Karpas-422 (cell line): ENCODE data around the gene MEIS2. TPM values are rescaled to one million over a fixed set of nuclear protein-coding genes. Genes with fewer than 3 reads are reported as not detected.

Experiments used
- DNase-seq: peaks from one replicate; pipeline ENCODE4 v3.0.0-alpha.2; 2015
- H2AFZ ChIP-seq: fragments of 200-600 bp; sonication (generic); 2 replicates; pipeline ENCODE4 v1.6.1; 2014; ENCODE audit warnings: antibody characterized with exemption, low read length, mixed read lengths
- H3K27ac ChIP-seq: fragments of 200-600 bp; sonication (generic); 2 replicates; pipeline ENCODE4 v1.5.1; 2014; ENCODE audit warnings: mild to moderate bottlenecking, low read length, moderate library complexity
- H3K27me3 ChIP-seq: fragments of 200-600 bp; sonication (generic); 2 replicates; pipeline ENCODE4 v1.6.1; 2014; ENCODE audit warnings: low read length, mixed read lengths
- H3K36me3 ChIP-seq: fragments of 200-600 bp; sonication (generic); 2 replicates; pipeline ENCODE4 v1.6.1; 2014; ENCODE audit warnings: low read length, mixed read lengths; ENCODE audit not compliant: insufficient read depth
- H3K4me1 ChIP-seq: fragments of 200-600 bp; sonication (generic); 2 replicates; pipeline ENCODE4 v1.6.1; 2014; ENCODE audit warnings: mild to moderate bottlenecking, low read length, mixed read lengths
- H3K4me2 ChIP-seq: fragments of 200-600 bp; sonication (generic); 2 replicates; pipeline ENCODE4 v1.6.1; 2014; ENCODE audit warnings: low read length, low read depth, mild to moderate bottlenecking; ENCODE audit not compliant: poor library complexity, severe bottlenecking
- H3K4me3 ChIP-seq: fragments of 200-600 bp; sonication (generic); 2 replicates; pipeline ENCODE4 v1.5.1; 2014; ENCODE audit warnings: mild to moderate bottlenecking, antibody characterized with exemption, low read length, mixed read lengths
- H3K79me2 ChIP-seq: fragments of 200-600 bp; sonication (generic); 2 replicates; pipeline ENCODE4 v1.6.1; 2014; ENCODE audit warnings: mild to moderate bottlenecking, low read length, mixed read lengths
- H3K9ac ChIP-seq: fragments of 200-600 bp; sonication (generic); 2 replicates; pipeline ENCODE4 v1.6.0; 2014; ENCODE audit warnings: low read length
- H3K9me2 ChIP-seq: fragments of 200-600 bp; sonication (generic), shearing (Covaris generic); replicated peaks from 2 replicates; pipeline ENCODE4 v1.6.0; 2014; ENCODE audit warnings: mild to moderate bottlenecking, low read length, moderate library complexity; ENCODE audit not compliant: insufficient read depth
- H3K9me3 ChIP-seq: fragments of 300-700, 200-600 bp; sonication (generic); 2 replicates; pipeline ENCODE4 v1.6.1; 2014; ENCODE audit warnings: low read length, mixed read lengths
- H4K20me1 ChIP-seq: fragments of 200-600 bp; sonication (generic); 2 replicates; pipeline ENCODE4 v1.6.1; 2014; ENCODE audit warnings: mild to moderate bottlenecking, antibody characterized with exemption, low read length, low read depth; ENCODE audit not compliant: insufficient read depth
- total RNA-seq: library from RNA; depleted of rRNA; stranded (reverse); fragments of >200 nt; shearing (Covaris generic); gene quantifications from 2 replicates; pipeline ENCODE4 v1.2.3, GENCODE V29; 2014; ENCODE audit warnings: low replicate concordance

The MEIS2 gene
- total RNA-seq, 1 experiment from 2014 or later: 68.2 TPM

DNA sequence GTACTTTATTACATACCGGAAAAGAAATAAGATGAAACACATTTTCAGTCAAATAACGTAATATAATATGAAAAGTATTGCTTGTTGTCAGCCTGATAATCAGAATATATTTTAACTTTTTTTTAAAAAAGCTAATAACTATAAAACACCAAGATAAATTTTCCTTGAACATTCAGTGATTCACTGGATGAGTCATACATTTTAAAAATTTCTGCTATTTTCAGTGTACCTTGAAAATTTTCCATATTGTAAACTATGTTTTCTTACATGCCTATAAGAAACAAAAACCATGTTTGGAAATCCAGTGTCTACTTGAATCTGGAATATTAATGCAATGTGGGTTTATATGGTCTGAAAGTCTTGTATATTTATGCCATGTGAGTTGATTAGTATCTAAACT is 36.3 kb upstream of the MEIS2 start:
- no peak for DNase-seq
- no peaks in the 10 kb centered on the region for H3K9me3 ChIP-seq
- H2AFZ ChIP-seq: no peak overlapping the region
- no peaks in the 10 kb centered on the region for H3K9me2 ChIP-seq
- H3K27ac ChIP-seq: no peak overlapping the region
- H4K20me1 ChIP-seq: no peaks in the 10 kb centered on the region
- no peaks in the 10 kb centered on the region for H3K4me1 ChIP-seq
- no peaks in the 10 kb centered on the region for H3K79me2 ChIP-seq
- H3K36me3 ChIP-seq: no peaks in the 10 kb centered on the region
- no peak overlapping the region for H3K4me2 ChIP-seq
- no peak overlapping the region for H3K4me3 ChIP-seq
- H3K27me3 ChIP-seq: no peaks in the 10 kb centered on the region
- H3K9ac ChIP-seq: no peak overlapping the region

DNA sequence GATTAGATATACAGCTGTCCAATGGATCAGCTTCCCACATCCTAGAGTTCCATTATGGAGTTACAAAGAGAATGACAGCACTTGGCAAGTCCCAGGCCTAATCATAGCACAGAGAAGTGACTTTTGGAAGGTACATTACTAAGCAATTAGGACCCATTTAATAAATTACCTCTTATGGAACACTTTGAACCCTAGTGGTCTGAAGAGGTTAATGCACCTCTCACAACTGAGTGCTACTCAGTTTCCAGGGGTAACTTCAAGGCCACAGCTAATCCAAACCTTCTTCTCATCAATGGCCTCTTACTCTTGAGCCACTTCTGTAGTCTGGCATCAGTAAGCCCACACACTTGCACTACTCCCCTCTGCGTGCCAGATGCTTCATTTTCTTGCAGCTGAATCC is 34.9 kb upstream of the MEIS2 start:
- no peaks in the 10 kb centered on the region for H3K9me2 ChIP-seq
- no peak overlapping the region for H3K9ac ChIP-seq
- H3K9me3 ChIP-seq: no peaks in the 10 kb centered on the region
- no peaks in the 10 kb centered on the region for H4K20me1 ChIP-seq
- H3K27me3 ChIP-seq: no peaks in the 10 kb centered on the region
- no peaks in the 10 kb centered on the region for H3K79me2 ChIP-seq
- H3K4me3 ChIP-seq: no peak overlapping the region
- H2AFZ ChIP-seq: no peak overlapping the region
- peak; percentile 77 for DNase-seq
- H3K4me2 ChIP-seq: no peak overlapping the region
- H3K4me1 ChIP-seq: no peaks in the 10 kb centered on the region
- H3K27ac ChIP-seq: no peak overlapping the region
- H3K36me3 ChIP-seq: no peaks in the 10 kb centered on the region

DNA sequence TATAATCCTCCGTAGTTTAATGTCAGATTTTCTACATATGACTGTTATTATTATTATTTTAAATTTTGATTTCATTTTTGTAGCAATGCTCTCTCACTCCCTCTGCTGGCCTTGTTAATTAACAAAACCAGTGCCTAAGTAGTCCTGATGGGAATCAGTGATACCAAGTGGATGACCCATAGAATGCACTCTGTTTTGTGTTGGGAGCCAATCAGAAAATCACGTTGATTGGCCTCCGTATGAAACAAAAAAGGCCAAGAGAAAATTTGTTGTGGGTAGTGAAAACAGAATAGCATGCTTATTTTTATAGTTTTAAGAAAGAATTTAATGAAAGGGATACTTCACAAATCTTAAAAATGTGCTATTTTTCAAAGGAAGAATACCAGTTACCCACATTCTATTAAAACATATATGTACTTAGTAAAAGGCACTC is 34.4 kb upstream of the MEIS2 start:
- peak; percentile 75 for DNase-seq
- H3K4me3 ChIP-seq: no peak overlapping the region
- H3K27me3 ChIP-seq: no peaks in the 10 kb centered on the region
- H3K9me3 ChIP-seq: no peaks in the 10 kb centered on the region
- no peaks in the 10 kb centered on the region for H3K9me2 ChIP-seq
- H2AFZ ChIP-seq: no peak overlapping the region
- H3K4me1 ChIP-seq: no peaks in the 10 kb centered on the region
- no peak overlapping the region for H3K4me2 ChIP-seq
- H3K9ac ChIP-seq: no peak overlapping the region
- H4K20me1 ChIP-seq: no peaks in the 10 kb centered on the region
- no peaks in the 10 kb centered on the region for H3K79me2 ChIP-seq
- no peaks in the 10 kb centered on the region for H3K36me3 ChIP-seq
- no peak overlapping the region for H3K27ac ChIP-seq

DNA sequence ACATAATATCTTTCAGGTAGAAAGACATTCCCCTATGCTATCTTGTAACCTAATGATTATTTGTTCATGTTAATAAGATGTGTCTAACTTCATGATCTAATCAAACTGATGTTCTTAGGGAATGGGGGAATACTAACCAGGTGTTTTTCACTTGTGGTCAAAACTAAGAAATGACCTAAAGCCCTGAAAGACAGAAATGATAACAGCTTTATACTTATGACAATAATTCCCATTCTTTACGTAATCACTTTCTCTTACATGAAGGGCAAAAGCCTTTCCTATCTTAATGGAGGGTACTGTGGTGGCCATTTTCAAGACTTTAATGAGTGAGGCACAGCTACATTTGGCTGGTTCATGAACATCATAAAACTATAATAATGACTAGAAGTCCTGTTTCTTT is 33.9 kb upstream of the MEIS2 start:
- Histone ChIP-seq H3K4me2 (no peak overlapping the region), H3K79me2 (no peaks in the 10 kb centered on the region), H3K9ac (no peak overlapping the region), H3K27ac (no peak overlapping the region), H3K4me3 (no peak overlapping the region), H3K4me1 (no peaks in the 10 kb centered on the region), H3K9me2 (no peaks in the 10 kb centered on the region), H4K20me1 (no peaks in the 10 kb centered on the region), H3K9me3 (no peaks in the 10 kb centered on the region), H3K27me3 (no peaks in the 10 kb centered on the region), H2AFZ (no peak overlapping the region), H3K36me3 (no peaks in the 10 kb centered on the region)
- no peak for DNase-seq

DNA sequence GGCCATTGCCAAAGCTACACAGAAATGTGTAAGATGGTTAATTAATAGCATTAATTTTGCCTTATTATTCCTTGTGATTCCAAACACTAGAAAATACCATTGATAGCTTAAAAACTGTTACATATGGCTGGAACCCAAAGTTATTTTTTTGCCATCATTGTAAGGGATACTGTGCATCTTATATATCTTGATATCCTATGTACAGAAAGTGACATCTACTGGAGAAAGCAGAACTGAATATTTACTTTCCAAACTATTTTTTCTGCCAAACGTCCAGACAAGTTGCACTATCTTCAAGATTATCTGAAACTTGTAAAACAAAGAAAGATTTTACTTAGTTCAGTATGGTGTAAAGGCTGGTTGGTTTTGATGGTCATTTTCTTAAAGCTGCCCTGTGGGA is 33.3 kb upstream of the MEIS2 start:
- no peaks in the 10 kb centered on the region for H3K9me3 ChIP-seq
- H3K4me3 ChIP-seq: no peak overlapping the region
- peak; percentile 43 for DNase-seq
- no peaks in the 10 kb centered on the region for H3K36me3 ChIP-seq
- H4K20me1 ChIP-seq: no peaks in the 10 kb centered on the region
- no peak overlapping the region for H3K4me2 ChIP-seq
- no peaks in the 10 kb centered on the region for H3K4me1 ChIP-seq
- H2AFZ ChIP-seq: no peak overlapping the region
- no peaks in the 10 kb centered on the region for H3K27me3 ChIP-seq
- no peaks in the 10 kb centered on the region for H3K9me2 ChIP-seq
- no peaks in the 10 kb centered on the region for H3K79me2 ChIP-seq
- H3K9ac ChIP-seq: no peak overlapping the region
- H3K27ac ChIP-seq: no peak overlapping the region

DNA sequence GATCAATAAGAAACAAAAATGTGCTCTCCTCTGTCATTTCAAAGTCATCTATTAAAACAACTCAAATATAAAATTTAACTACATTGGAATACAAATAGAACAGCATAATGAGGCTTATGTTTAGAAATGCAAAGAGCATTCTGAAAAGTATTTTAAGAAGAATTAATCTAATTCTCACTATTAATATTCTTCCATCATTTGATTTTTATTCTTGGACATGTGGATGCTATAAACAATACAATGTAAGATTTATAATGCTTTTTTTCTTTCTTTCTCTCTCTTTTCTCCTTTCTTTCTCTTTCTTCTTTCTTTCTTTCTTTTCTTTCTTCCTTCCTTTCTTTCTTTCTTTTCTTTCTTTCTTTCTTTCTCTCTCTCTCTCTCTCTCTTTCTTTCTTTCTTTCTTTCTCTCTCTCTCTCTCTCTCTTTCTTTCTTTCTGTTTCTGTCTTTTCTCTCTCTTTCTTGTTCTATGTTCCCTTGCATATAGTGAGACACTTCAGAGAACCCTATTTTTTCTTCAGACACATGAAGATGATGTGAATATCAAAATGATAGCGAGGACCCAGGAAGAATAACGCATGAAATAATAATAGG is 32.6 kb upstream of the MEIS2 start:
- no peak overlapping the region for H3K9ac ChIP-seq
- H3K79me2 ChIP-seq: no peaks in the 10 kb centered on the region
- no peak overlapping the region for H3K27ac ChIP-seq
- H2AFZ ChIP-seq: no peak overlapping the region
- H3K4me2 ChIP-seq: no peak overlapping the region
- H3K4me3 ChIP-seq: no peak overlapping the region
- H3K36me3 ChIP-seq: no peaks in the 10 kb centered on the region
- H3K9me3 ChIP-seq: no peaks in the 10 kb centered on the region
- H4K20me1 ChIP-seq: no peaks in the 10 kb centered on the region
- H3K4me1 ChIP-seq: no peaks in the 10 kb centered on the region
- H3K27me3 ChIP-seq: no peaks in the 10 kb centered on the region
- no peak for DNase-seq
- no peaks in the 10 kb centered on the region for H3K9me2 ChIP-seq

DNA sequence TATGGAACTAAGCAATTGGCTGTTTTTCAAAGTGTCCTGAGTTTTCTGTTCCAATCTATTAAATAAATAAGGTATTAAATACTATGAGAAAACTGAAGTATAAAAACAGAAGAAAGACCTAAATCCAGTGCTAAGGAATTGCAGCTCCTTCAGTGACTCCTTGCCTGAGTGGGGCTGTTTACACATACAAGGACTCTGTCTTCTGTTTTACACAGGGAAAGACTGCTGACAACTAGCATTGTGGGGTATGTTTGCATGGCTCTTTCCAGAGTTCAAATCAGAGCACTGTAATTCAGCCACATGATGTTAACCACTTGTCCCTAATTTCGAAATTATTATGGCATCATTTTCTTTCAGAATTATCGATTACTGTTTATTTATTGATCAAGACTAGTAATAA is 31.3 kb upstream of the MEIS2 start:
- H3K27ac ChIP-seq: no peak overlapping the region
- no peak overlapping the region for H3K4me2 ChIP-seq
- no peak overlapping the region for H2AFZ ChIP-seq
- no peaks in the 10 kb centered on the region for H3K4me1 ChIP-seq
- H3K4me3 ChIP-seq: no peak overlapping the region
- H3K9ac ChIP-seq: no peak overlapping the region
- no peaks in the 10 kb centered on the region for H3K9me2 ChIP-seq
- H3K36me3 ChIP-seq: no peaks in the 10 kb centered on the region
- no peaks in the 10 kb centered on the region for H3K27me3 ChIP-seq
- H3K79me2 ChIP-seq: no peaks in the 10 kb centered on the region
- H3K9me3 ChIP-seq: no peaks in the 10 kb centered on the region
- H4K20me1 ChIP-seq: no peaks in the 10 kb centered on the region
- DNase-seq: no peak

DNA sequence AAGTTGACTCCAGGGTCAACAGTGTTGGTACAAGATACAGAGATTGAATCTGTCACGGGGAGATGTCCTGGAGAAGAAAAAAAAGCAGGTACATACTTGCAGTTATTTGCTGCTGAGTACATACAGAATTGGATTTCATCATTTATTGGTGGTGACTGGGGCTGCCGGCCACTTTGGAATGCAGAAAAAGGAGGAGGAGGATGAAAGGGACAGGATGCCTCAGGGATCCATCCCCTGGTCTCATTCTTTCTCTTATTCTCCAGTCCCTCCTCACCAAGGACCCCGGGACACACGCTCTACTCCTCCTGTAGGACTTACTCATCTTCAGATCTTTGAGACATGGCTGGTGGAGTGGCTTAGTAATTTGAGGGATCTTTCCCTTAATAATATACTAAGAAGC is 30.0 kb upstream of the MEIS2 start:
- Histone ChIP-seq H3K36me3 (no peaks in the 10 kb centered on the region), H3K79me2 (no peaks in the 10 kb centered on the region)

DNA sequence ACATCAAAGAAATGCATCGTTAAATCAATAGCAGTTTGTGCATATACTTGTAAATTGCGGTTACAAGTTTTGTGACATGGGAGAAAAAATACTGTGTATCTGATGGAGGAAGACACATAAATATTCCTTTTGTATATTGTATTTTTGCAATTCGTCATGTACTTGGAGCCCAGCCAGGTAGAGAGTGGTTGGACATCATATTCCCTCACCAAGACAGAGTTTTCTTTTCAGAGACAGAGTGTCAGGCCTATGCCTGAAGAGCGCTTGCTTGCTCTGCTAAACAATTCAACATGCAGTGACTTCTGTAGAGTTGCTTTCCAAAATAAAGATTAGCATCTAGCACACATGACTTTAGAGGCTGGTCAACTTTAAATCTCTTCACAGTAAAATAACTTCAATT is 24.8 kb upstream of the MEIS2 start:
- no peaks in the 10 kb centered on the region for H3K9me2 ChIP-seq
- H3K4me2 ChIP-seq: no peak overlapping the region
- no peak overlapping the region for H2AFZ ChIP-seq
- no peaks in the 10 kb centered on the region for H3K36me3 ChIP-seq
- H3K9me3 ChIP-seq: no peaks in the 10 kb centered on the region
- no peak for DNase-seq
- H3K4me1 ChIP-seq: no peaks in the 10 kb centered on the region
- H3K27me3 ChIP-seq: no peaks in the 10 kb centered on the region
- no peaks in the 10 kb centered on the region for H4K20me1 ChIP-seq
- no peak overlapping the region for H3K4me3 ChIP-seq
- no peaks in the 10 kb centered on the region for H3K79me2 ChIP-seq
- H3K9ac ChIP-seq: no peak overlapping the region
- H3K27ac ChIP-seq: no peak overlapping the region

More for the DNA sequence above, 30.0 kb upstream of the MEIS2 start:
- H3K4me1 ChIP-seq: no peaks in the 10 kb centered on the region
- H3K27ac ChIP-seq: no peak overlapping the region
- H3K9me2 ChIP-seq: no peaks in the 10 kb centered on the region
- no peak overlapping the region for H2AFZ ChIP-seq
- H3K9me3 ChIP-seq: no peaks in the 10 kb centered on the region
- H4K20me1 ChIP-seq: no peaks in the 10 kb centered on the region
- H3K4me3 ChIP-seq: no peak overlapping the region
- H3K9ac ChIP-seq: no peak overlapping the region
- DNase-seq: no peak
- H3K27me3 ChIP-seq: no peaks in the 10 kb centered on the region
- no peak overlapping the region for H3K4me2 ChIP-seq
